Measurements from ENCODE around the gene SRSF1.

Gene SRSF1

GRCh38 chr17:57986841-57987580 is 20.0 kb downstream of the SRSF1 start:
- H3K79me2 ChIP-seq (ENCODE audit: insufficient read depth, low read length), result peaks cover 65% of the 10 kb centered on the region
- peak overlapping the region; percentile 81 for H3K4me2 ChIP-seq (ENCODE audit: low read depth, low read length, poor library complexity, severe bottlenecking)
- no peaks in the 10 kb centered on the region for H3K9me3 ChIP-seq (ENCODE audit: insufficient read depth, low read depth, low read length)
- no peaks in the 10 kb centered on the region for H3K27me3 ChIP-seq (ENCODE audit: insufficient read depth, low read length, poor library complexity, severe bottlenecking)
- peaks cover 56% of the 10 kb centered on the region for H4K20me1 ChIP-seq (ENCODE audit: insufficient read depth, low read length, poor library complexity, severe bottlenecking)
- no peaks in the 10 kb centered on the region for H3F3A ChIP-seq (ENCODE audit: low read depth)
- H3K36me3 ChIP-seq (ENCODE audit: insufficient read depth, low read length), result 0 out of 2 replicates have a peak, but pooled peaks cover 8% of the 10 kb centered on the region
- H3K4me1 ChIP-seq (ENCODE audit: insufficient read depth, low read length, poor library complexity, severe bottlenecking), result peaks cover 56% of the 10 kb centered on the region
- peak overlapping the region; percentile 97 for H3K4me3 ChIP-seq (ENCODE audit: low read length, poor library complexity, severe bottlenecking)
- H3K9me2 ChIP-seq (replicated peaks; ENCODE audit: low read depth, low read length), result no peaks in the 10 kb centered on the region
- TF ChIP-seq EZH2phosphoT487 (IDR thresholded peaks at IDR 0.05; ENCODE audit: borderline replicate concordance), result no peak
- H2AFZ ChIP-seq (ENCODE audit: low read length), result peak overlapping the region; percentile 75; the same call in 1 of the 2 replicates
- H3K9ac ChIP-seq (ENCODE audit: low read depth, low read length, poor library complexity, severe bottlenecking), result peak overlapping the region; percentile 90

GRCh38 chr17:57985675-57985974 is 21.4 kb downstream of the SRSF1 start:
- TF ChIP-seq EZH2phosphoT487 (IDR thresholded peaks at IDR 0.05; ENCODE audit: borderline replicate concordance) (no peak), CTCF (conservative IDR thresholded peaks at IDR 0.05; ENCODE audit: low read length) (no peak)
- Histone ChIP-seq H2AFZ (ENCODE audit: low read length) (no peak overlapping the region), H3K27me3 (ENCODE audit: insufficient read depth, low read length, poor library complexity, severe bottlenecking) (no peaks in the 10 kb centered on the region), H4K20me1 (ENCODE audit: insufficient read depth, low read length, poor library complexity, severe bottlenecking) (peaks cover 70% of the 10 kb centered on the region), H3K79me2 (ENCODE audit: insufficient read depth, low read length) (peaks cover 79% of the 10 kb centered on the region), H3K4me2 (ENCODE audit: low read depth, low read length, poor library complexity, severe bottlenecking) (peak overlapping the region; percentile 81), H3K4me1 (ENCODE audit: insufficient read depth, low read length, poor library complexity, severe bottlenecking) (peaks cover 68% of the 10 kb centered on the region), H3K4me3 (ENCODE audit: low read length, poor library complexity, severe bottlenecking) (peak overlapping the region; percentile 97), H3F3A (ENCODE audit: low read depth) (no peaks in the 10 kb centered on the region), H3K9ac (ENCODE audit: low read depth, low read length, poor library complexity, severe bottlenecking) (peak overlapping the region; percentile 90), H3K36me3 (ENCODE audit: insufficient read depth, low read length) (peaks cover 12% of the 10 kb centered on the region; the same call in 1 of the 2 replicates), H3K9me3 (ENCODE audit: insufficient read depth, low read depth, low read length) (no peaks in the 10 kb centered on the region), H3K9me2 (replicated peaks; ENCODE audit: low read depth, low read length) (no peaks in the 10 kb centered on the region)

- peak overlapping the region; percentile 81 for H3K4me2 ChIP-seq (ENCODE audit: low read depth, low read length, poor library complexity, severe bottlenecking)
- peak overlapping the region; percentile 90 for H3K9ac ChIP-seq (ENCODE audit: low read depth, low read length, poor library complexity, severe bottlenecking)
- peaks cover 73% of the 10 kb centered on the region for H3K4me1 ChIP-seq (ENCODE audit: insufficient read depth, low read length, poor library complexity, severe bottlenecking)
- H3K36me3 ChIP-seq (ENCODE audit: insufficient read depth, low read length), result peaks cover 18% of the 10 kb centered on the region; the same call in 1 of the 2 replicates
- H4K20me1 ChIP-seq (ENCODE audit: insufficient read depth, low read length, poor library complexity, severe bottlenecking), result peaks cover 75% of the 10 kb centered on the region
- H3K4me3 ChIP-seq (ENCODE audit: low read length, poor library complexity, severe bottlenecking), result peak overlapping the region; percentile 97
- no peaks in the 10 kb centered on the region for H3K9me3 ChIP-seq (ENCODE audit: insufficient read depth, low read depth, low read length)
- H3K79me2 ChIP-seq (ENCODE audit: insufficient read depth, low read length), result peaks cover 84% of the 10 kb centered on the region
- no peak overlapping the region for H2AFZ ChIP-seq (ENCODE audit: low read length)
- H3K9me2 ChIP-seq (replicated peaks; ENCODE audit: low read depth, low read length), result no peaks in the 10 kb centered on the region
- no peaks in the 10 kb centered on the region for H3K27me3 ChIP-seq (ENCODE audit: insufficient read depth, low read length, poor library complexity, severe bottlenecking)
- TF ChIP-seq EZH2phosphoT487 (IDR thresholded peaks at IDR 0.05; ENCODE audit: borderline replicate concordance) (no peak), CTCF (conservative IDR thresholded peaks at IDR 0.05; ENCODE audit: low read length) (no peak)
- no peaks in the 10 kb centered on the region for H3F3A ChIP-seq (ENCODE audit: low read depth)
Measured at GRCh38 chr17:57984936-57985674, 21.9 kb downstream of the SRSF1 start.
